NB4 (cell line): ENCODE results near the gene KIF1C.

Experiments used
- DNase-seq: peaks from one replicate; pipeline ENCODE4 v3.0.0; 2010; ENCODE audit warnings: low read depth
- H3K4me3 ChIP-seq: one replicate; pipeline ENCODE4 v1.5.1; 2011; ENCODE audit warnings: mild to moderate bottlenecking, low read depth, low read length, moderate library complexity
- CTCF ChIP-seq: IDR thresholded peaks from one replicate; pipeline ENCODE4 v1.5.1; 2012; ENCODE audit warnings: low read depth, low read length
- MAX ChIP-seq: IDR thresholded peaks from 2 replicates; pipeline ENCODE4 v1.6.1; 2011; ENCODE audit warnings: low read depth, low read length
- MYC ChIP-seq: IDR thresholded peaks from 2 replicates; pipeline ENCODE4 v1.6.1; 2011; ENCODE audit warnings: low read depth, low read length
- POLR2A ChIP-seq: IDR thresholded peaks from 2 replicates; pipeline ENCODE4 v1.6.1; 2011; ENCODE audit warnings: mild to moderate bottlenecking; ENCODE audit not compliant: insufficient read length; ENCODE audit errors: extremely low read depth

Gene KIF1C

GRCh38 chr17:5020502-5021023 is 22.8 kb downstream of the KIF1C start:
- TF ChIP-seq CTCF (no peak), MAX (no peak), POLR2A (no peak), MYC (no peak)
- DNase-seq: no peak
- no peak overlapping the region for H3K4me3 ChIP-seq

GRCh38 chr17:5022171-5022711 is 24.5 kb downstream of the KIF1C start:
- no peak for DNase-seq
- no peak overlapping the region for H3K4me3 ChIP-seq
- TF ChIP-seq CTCF (no peak), MAX (no peak), MYC (no peak), POLR2A (no peak)

- no peak for DNase-seq
- no peak for TF ChIP-seq POLR2A
- TF ChIP-seq CTCF: no peak
- TF ChIP-seq MAX: no peak
- no peak for TF ChIP-seq MYC
- H3K4me3 ChIP-seq: no peak overlapping the region
These were observed 25.9 kb downstream of the KIF1C start for GRCh38 chr17:5023588-5024147.

GRCh38 chr17:5024604-5025003 is 26.9 kb downstream of the KIF1C start:
- no peak for DNase-seq
- H3K4me3 ChIP-seq: no peak overlapping the region
- no peak for TF ChIP-seq MYC
- TF ChIP-seq POLR2A: no peak
- no peak for TF ChIP-seq CTCF
- no peak for TF ChIP-seq MAX

GRCh38 chr17:5027299-5027698 is 29.5 kb downstream of the KIF1C start:
- DNase-seq: no peak
- TF ChIP-seq MYC: no peak
- no peak for TF ChIP-seq MAX
- no peak for TF ChIP-seq POLR2A
- no peak for TF ChIP-seq CTCF
- no peak overlapping the region for H3K4me3 ChIP-seq
